ENCODE measurements around the gene REELD1. TPM values are rescaled to one million over a fixed set of nuclear protein-coding genes. Genes with fewer than 3 reads are reported as not detected.

The REELD1 gene
- total RNA-seq, 1 experiment from 2014 or later, result not detected

- Mint-ChIP-seq H3K4me3 (no peak overlapping the region), H3K27ac (no peak overlapping the region), H3K36me3 (ENCODE audit: insufficient read depth in 1 of 3, low read depth in 3 of 3) (no peaks in the 10 kb centered on the region), H3K9me3 (no peaks in the 10 kb centered on the region), H3K4me1 (no peaks in the 10 kb centered on the region), H3K27me3 (ENCODE audit: low read depth) (no peaks in the 10 kb centered on the region)
- H3K79me1 ChIP-seq (ENCODE audit: insufficient read depth, low read depth, low read length, poor library complexity, severe bottlenecking), result no peaks in the 10 kb centered on the region
- WGBS (ENCODE audit: extremely low coverage, insufficient read length, low lambda C conversion rate), result no CpG with 5 or more reads among the region's 3 CpGs
- H4K91ac ChIP-seq (ENCODE audit: insufficient read length, low read depth, low read length), result no peak overlapping the region
- H4K8ac ChIP-seq (replicated peaks; ENCODE audit: insufficient read length, low read depth, low read length), result no peak overlapping the region
- H3K9ac ChIP-seq (ENCODE audit: extremely low read depth, insufficient read length, low read length), result no peak overlapping the region
- H4K5ac ChIP-seq (ENCODE audit: insufficient read length, low read depth, low read length), result no peak overlapping the region
- H2AFZ ChIP-seq (ENCODE audit: low read length), result no peak overlapping the region
- H3K9me3 ChIP-seq (ENCODE audit: control insufficient read depth, low read depth, low read length), result no peaks in the 10 kb centered on the region
- H3K4me2 ChIP-seq (ENCODE audit: insufficient read depth, insufficient read length, low read length), result no peak overlapping the region
- H2BK120ac ChIP-seq (ENCODE audit: low read depth, low read length, poor library complexity, severe bottlenecking), result no peak overlapping the region
- no peaks in the 10 kb centered on the region for H3K27me3 ChIP-seq (ENCODE audit: insufficient read depth, low read length)
- DNase-seq, result no peak
- no peak overlapping the region for H3K18ac ChIP-seq (ENCODE audit: insufficient read length, low read depth, low read length)
- no peak overlapping the region for H3K23ac ChIP-seq (ENCODE audit: insufficient read length, low read depth, low read length)
- H2BK20ac ChIP-seq (ENCODE audit: low read depth, low read length, poor library complexity, severe bottlenecking), result no peak overlapping the region
- H4K20me1 ChIP-seq (ENCODE audit: control insufficient read depth, insufficient read depth, insufficient read length), result no peaks in the 10 kb centered on the region
- no peaks in the 10 kb centered on the region for H3K23me2 ChIP-seq (ENCODE audit: insufficient read length, low read depth, low read length, poor library complexity, severe bottlenecking)
- no peak overlapping the region for H3K14ac ChIP-seq (ENCODE audit: insufficient read depth, low read length)
- no peak overlapping the region for H2BK15ac ChIP-seq (ENCODE audit: low read depth, low read length)
- H3K27ac ChIP-seq (ENCODE audit: insufficient read length, low read depth, low read length), result no peak overlapping the region
- TF ChIP-seq, protein P1, sequence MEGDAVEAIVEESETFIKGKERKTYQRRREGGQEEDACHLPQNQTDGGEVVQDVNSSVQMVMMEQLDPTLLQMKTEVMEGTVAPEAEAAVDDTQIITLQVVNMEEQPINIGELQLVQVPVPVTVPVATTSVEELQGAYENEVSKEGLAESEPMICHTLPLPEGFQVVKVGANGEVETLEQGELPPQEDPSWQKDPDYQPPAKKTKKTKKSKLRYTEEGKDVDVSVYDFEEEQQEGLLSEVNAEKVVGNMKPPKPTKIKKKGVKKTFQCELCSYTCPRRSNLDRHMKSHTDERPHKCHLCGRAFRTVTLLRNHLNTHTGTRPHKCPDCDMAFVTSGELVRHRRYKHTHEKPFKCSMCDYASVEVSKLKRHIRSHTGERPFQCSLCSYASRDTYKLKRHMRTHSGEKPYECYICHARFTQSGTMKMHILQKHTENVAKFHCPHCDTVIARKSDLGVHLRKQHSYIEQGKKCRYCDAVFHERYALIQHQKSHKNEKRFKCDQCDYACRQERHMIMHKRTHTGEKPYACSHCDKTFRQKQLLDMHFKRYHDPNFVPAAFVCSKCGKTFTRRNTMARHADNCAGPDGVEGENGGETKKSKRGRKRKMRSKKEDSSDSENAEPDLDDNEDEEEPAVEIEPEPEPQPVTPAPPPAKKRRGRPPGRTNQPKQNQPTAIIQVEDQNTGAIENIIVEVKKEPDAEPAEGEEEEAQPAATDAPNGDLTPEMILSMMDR (conservative IDR thresholded peaks at IDR 0.05), result no peak
- no peak overlapping the region for H3T11ph ChIP-seq (ENCODE audit: low read length)
- H3K56ac ChIP-seq (ENCODE audit: insufficient read length, low read depth, low read length), result no peak overlapping the region
- H2BK12ac ChIP-seq (ENCODE audit: insufficient read length, low read depth, low read length), result no peak overlapping the region
- no peaks in the 10 kb centered on the region for H3K79me2 ChIP-seq (ENCODE audit: insufficient read depth, low read length)
- no peak overlapping the region for H2BK5ac ChIP-seq (ENCODE audit: insufficient read length, low read length)
- no peaks in the 10 kb centered on the region for H3K4me1 ChIP-seq (ENCODE audit: insufficient read depth, low read length)
- H3K4ac ChIP-seq (ENCODE audit: low read depth, low read length), result no peak overlapping the region
- no peak overlapping the region for H2AK5ac ChIP-seq (ENCODE audit: insufficient read length, low read length)
Measured at GRCh38 chr4:146255874-146256273, 41.5 kb downstream of the REELD1 start.

Measured in H9 (cell line).